Measurements from ENCODE around the gene CD99. TPM values are rescaled to one million over a fixed set of nuclear protein-coding genes. Genes with fewer than 3 reads are reported as not detected.
"Not testable (repeated sequence)": the region's sequence is repeated elsewhere in the genome, so short reads cannot be mapped to it uniquely, and the experiment has no call there.

The CD99 gene
- total and polyA plus RNA-seq, 3 donors from 2014 or later: 450 to 1,032 (median 733) TPM

- DNase-seq: no peak
- TF ChIP-seq POLR2A (IDR thresholded peaks at IDR 0.05): no peak
- no peak for TF ChIP-seq CTCF (IDR thresholded peaks at IDR 0.05)
- Histone ChIP-seq H3K4me1 (no peaks in the 10 kb centered on the region), H3K27me3 (no peaks in the 10 kb centered on the region), H3K27ac (no peak overlapping the region), H3K36me3 (ENCODE audit: low read depth, missing control alignments) (no peaks in the 10 kb centered on the region), H3K4me3 (no peak overlapping the region), H3K9me3 (no peaks in the 10 kb centered on the region)
- intact Hi-C loops (cut with DNase I; ENCODE audit: low total_unique reads): no loop called here
- 76 to 83% methylated on average over 17 to 25 of the region's 25 CpGs for WGBS, 2 donors
Measured at GRCh38 chrX:2767631-2768455, 76.7 kb downstream of the CD99 start.

- no peak overlapping the region for H3K27ac ChIP-seq
- intact Hi-C loops (cut with DNase I; ENCODE audit: low total_unique reads): no loop called here
- H3K4me1 ChIP-seq: no peaks in the 10 kb centered on the region
- WGBS, 2 donors: 86 to 100% methylated on average over 1 of the region's 1 CpG
- no peaks in the 10 kb centered on the region for H3K27me3 ChIP-seq
- no peaks in the 10 kb centered on the region for H3K9me3 ChIP-seq
- no peaks in the 10 kb centered on the region for H3K36me3 ChIP-seq (ENCODE audit: low read depth, missing control alignments)
- no peak for TF ChIP-seq CTCF (IDR thresholded peaks at IDR 0.05)
- TF ChIP-seq POLR2A (IDR thresholded peaks at IDR 0.05): no peak
- DNase-seq: no peak
- no peak overlapping the region for H3K4me3 ChIP-seq
Measured at GRCh38 chrX:2769615-2770014, 78.5 kb downstream of the CD99 start.

DNA sequence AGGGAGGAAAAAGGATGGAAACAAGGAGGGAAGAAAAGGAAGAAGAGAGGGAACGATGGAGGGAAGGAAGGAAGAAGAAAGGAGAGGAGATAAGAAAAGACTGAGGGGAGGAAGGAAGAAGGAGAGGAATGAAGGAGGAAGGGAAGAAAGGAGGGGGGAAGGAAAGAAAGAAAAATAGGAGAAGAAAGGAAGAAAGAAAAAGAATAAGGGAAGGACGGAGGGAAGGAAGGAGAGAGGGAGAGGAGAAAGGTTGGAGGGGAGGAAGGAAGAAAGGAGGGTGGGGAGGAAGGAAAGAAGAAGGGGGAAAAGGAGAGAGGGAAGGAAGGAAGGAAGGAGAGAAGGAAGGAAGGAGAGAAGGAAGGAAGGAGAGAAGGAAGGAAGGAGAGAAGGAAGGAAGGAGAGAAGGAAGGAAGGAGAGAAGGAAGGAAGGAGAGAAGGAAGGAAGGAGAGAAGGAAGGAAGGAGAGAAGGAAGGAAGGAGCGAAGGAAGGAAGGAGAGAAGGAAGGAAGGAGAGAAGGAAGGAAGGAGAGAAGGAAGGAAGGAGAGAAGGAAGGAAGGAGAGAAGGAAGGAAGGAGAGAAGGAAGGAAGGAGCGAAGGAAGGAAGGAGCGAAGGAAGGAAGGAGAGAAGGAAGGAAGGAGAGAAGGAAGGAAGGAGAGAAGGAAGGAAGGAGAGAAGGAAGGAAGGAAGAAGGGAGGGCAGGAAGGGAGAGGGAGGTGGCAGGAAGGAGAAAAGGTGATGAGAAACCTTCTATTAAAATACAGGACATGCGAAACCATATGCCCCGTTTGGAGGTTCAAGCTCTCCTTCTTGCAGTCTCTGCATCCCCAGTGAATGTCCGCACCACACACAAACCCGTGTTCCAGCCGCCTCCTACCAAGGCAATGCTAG lies 82.3 kb downstream of the CD99 start:
- 82 to 83% methylated on average over 7 to 8 of the region's 10 CpGs for WGBS, 2 donors
- H3K27ac ChIP-seq; H3K9me3 ChIP-seq; H3K4me1 ChIP-seq; intact Hi-C loops (cut with DNase I; ENCODE audit: low total_unique reads); H3K4me3 ChIP-seq; H3K27me3 ChIP-seq; DNase-seq; H3K36me3 ChIP-seq (ENCODE audit: low read depth, missing control alignments): not testable (repeated sequence)

DNA sequence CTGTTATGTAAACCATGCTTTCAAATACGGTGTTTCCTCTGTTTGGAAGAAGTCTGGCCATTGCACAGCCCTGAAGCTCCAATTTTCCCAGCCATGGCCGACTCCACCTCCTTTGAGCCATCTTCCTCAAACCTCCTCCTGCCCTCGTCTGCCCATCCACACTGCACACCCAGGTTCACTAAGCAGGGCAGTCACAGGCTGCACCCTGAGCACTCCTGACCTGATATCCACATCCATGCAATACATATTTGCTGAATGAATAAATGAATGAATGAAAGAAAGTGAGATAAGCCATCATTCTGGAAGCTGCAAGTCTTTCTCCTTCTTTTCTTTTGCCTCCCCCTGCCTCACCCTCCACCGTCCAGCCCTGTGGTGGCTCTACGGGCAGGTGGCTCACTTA lies 83.0 kb downstream of the CD99 start:
- no peaks in the 10 kb centered on the region for H3K36me3 ChIP-seq (ENCODE audit: low read depth, missing control alignments)
- H3K4me3 ChIP-seq: no peak overlapping the region
- H3K27ac ChIP-seq: no peak overlapping the region
- H3K9me3 ChIP-seq: no peaks in the 10 kb centered on the region
- no peak for DNase-seq
- intact Hi-C loops (cut with DNase I; ENCODE audit: low total_unique reads): no loop called here
- TF ChIP-seq POLR2A (IDR thresholded peaks at IDR 0.05): no peak
- no peak for TF ChIP-seq CTCF (IDR thresholded peaks at IDR 0.05)
- no peaks in the 10 kb centered on the region for H3K4me1 ChIP-seq
- H3K27me3 ChIP-seq: no peaks in the 10 kb centered on the region
- WGBS, 2 donors: 87 to 89% methylated on average over 5 of the region's 5 CpGs

- no peak overlapping the region for H3K27ac ChIP-seq
- 95% methylated on average over 3 of the region's 3 CpGs for WGBS, 2 donors
- H3K36me3 ChIP-seq (ENCODE audit: low read depth, missing control alignments): no peaks in the 10 kb centered on the region
- no peak for TF ChIP-seq CTCF (IDR thresholded peaks at IDR 0.05)
- no peak for TF ChIP-seq POLR2A (IDR thresholded peaks at IDR 0.05)
- no peaks in the 10 kb centered on the region for H3K27me3 ChIP-seq
- H3K4me3 ChIP-seq: no peak overlapping the region
- DNase-seq: no peak
- no peaks in the 10 kb centered on the region for H3K4me1 ChIP-seq
- no peaks in the 10 kb centered on the region for H3K9me3 ChIP-seq
- intact Hi-C loops (cut with DNase I; ENCODE audit: low total_unique reads): no loop called here
Measured at GRCh38 chrX:2774776-2775175, 83.7 kb downstream of the CD99 start.

DNA sequence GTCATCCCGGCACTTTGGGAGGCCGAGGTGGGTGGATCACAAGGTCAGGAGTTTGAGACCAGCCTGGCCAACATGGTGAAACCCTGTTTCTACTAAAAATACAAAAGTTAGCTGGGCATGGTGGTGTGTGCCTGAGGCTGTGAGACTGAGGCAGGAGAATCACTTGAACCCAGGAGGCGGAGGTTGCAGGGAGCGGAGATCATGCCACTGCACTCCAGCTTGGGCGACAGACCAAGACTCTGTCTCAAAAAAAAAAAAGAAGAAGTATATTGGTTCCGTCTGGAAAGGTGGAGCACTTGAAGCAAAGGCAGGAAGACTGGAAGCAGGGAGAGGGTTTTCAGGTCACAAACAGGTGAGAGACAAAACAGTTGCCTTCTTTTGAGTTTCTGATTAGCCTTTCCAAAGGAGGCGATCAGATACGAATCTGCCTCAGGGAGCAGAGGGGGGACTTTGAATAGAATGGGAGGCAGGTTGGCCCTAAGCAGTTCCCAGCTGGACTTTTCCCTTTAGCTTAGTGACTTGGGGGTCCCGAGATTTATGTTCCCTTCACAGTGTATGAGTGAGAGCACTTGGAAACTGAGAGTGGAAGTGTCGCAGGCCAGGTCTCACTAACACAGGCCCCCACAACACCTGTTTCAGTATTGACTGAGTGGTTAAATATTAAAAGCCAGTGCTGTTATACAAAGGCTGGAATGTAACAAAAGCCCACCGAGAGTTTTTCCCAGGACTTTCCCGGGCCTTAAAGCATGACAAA lies 89.6 kb downstream of the CD99 start:
- H3K4me1 ChIP-seq; intact Hi-C loops (cut with DNase I; ENCODE audit: low total_unique reads); H3K27me3 ChIP-seq; H3K9me3 ChIP-seq; H3K4me3 ChIP-seq; H3K36me3 ChIP-seq (ENCODE audit: low read depth, missing control alignments); DNase-seq; H3K27ac ChIP-seq: not testable (repeated sequence)
- WGBS, 2 donors: 72 to 73% methylated on average over 12 of the region's 12 CpGs

Data from testis (tissue), 3 donors.